IMR-90 (cell line): ENCODE results near the gene HDC. TPM values are rescaled to one million over a fixed set of nuclear protein-coding genes. Genes with fewer than 3 reads are reported as not detected.

Experiments
- ATAC-seq: fragments of 200-7000 bp; cut with Tn5 transposase; 2 replicates; pipeline ENCODE4 v1.9.1; 2020; ENCODE audit warnings: low read depth, mild to moderate bottlenecking, moderate library complexity
- BruUV-seq: library from RNA; stranded (reverse); fragments of 400-500 nt; replicated peaks from 2 replicates; lab custom pipeline; 2021; lab: Mats Ljungman, UMichigan
- CTCF ChIA-PET: fragments of 300-600 bp; formaldehyde crosslinking; extraction: SDS; loops from one replicate; lab custom pipeline; 2021; ENCODE audit warnings: antibody characterized with exemption; lab: Yijun Ruan, JAX
- POLR2A ChIA-PET: fragments of 300-600 bp; sonication (Branson Sonifier 250); formaldehyde crosslinking; loops from one replicate; lab custom pipeline; 2022; ENCODE audit warnings: antibody characterized with exemption; ENCODE audit not compliant: unreplicated experiment; lab: Charles Lee
- DNase-seq: peaks from one replicate; pipeline ENCODE4 v3.0.0; 2013
- H2AFZ ChIP-seq: replicated peaks from 2 replicates; pipeline ENCODE3; 2013; ENCODE audit warnings: low read length, mild to moderate bottlenecking; ENCODE audit not compliant: poor library complexity
- H2AK5ac ChIP-seq: 2 replicates; pipeline ENCODE4 v1.6.1; 2013; ENCODE audit warnings: low read depth, low read length, inconsistent platforms
- H2AK9ac ChIP-seq: replicated peaks from 2 replicates; pipeline ENCODE3; 2013; ENCODE audit warnings: mild to moderate bottlenecking, low read depth, low read length, moderate library complexity; ENCODE audit not compliant: poor library complexity
- H2BK120ac ChIP-seq: 2 replicates; pipeline ENCODE4 v1.6.1; 2013; ENCODE audit warnings: low read depth, low read length, inconsistent platforms
- H2BK15ac ChIP-seq: 3 replicates; pipeline ENCODE4 v1.6.1; 2013; ENCODE audit warnings: low read depth, low read length, inconsistent platforms
- H2BK20ac ChIP-seq: 2 replicates; pipeline ENCODE4 v1.6.1; 2013; ENCODE audit warnings: low read depth, mild to moderate bottlenecking, inconsistent platforms, low read length, moderate library complexity
- H2BK5ac ChIP-seq: 2 replicates; pipeline ENCODE4 v1.6.1; 2013; ENCODE audit warnings: mild to moderate bottlenecking, low read depth, low read length, inconsistent platforms; ENCODE audit not compliant: poor library complexity, severe bottlenecking
- H3K14ac ChIP-seq: replicated peaks from 2 replicates; pipeline ENCODE4 v1.6.1; 2013; ENCODE audit warnings: low read depth, low read length, inconsistent platforms
- H3K18ac ChIP-seq: 2 replicates; pipeline ENCODE4 v1.6.1; 2013; ENCODE audit warnings: low read depth, low read length, control low read depth
- H3K23ac ChIP-seq: 2 replicates; pipeline ENCODE4 v1.6.1; 2013; ENCODE audit warnings: low read depth, low read length, inconsistent platforms
- H3K27ac ChIP-seq: 2 replicates; pipeline ENCODE4 v1.5.1; 2013; ENCODE audit warnings: mild to moderate bottlenecking, control low read depth, low read length; ENCODE audit not compliant: insufficient read depth
- H3K27me3 ChIP-seq: 2 replicates; pipeline ENCODE4 v1.6.1; 2013; ENCODE audit warnings: low read length; ENCODE audit not compliant: control insufficient read depth, insufficient read depth
- H3K36me3 ChIP-seq: 2 replicates; pipeline ENCODE4 v1.6.1; 2013; ENCODE audit warnings: low read length, mixed read lengths; ENCODE audit not compliant: control insufficient read depth, insufficient read depth
- H3K4ac ChIP-seq: 2 replicates; pipeline ENCODE4 v1.6.1; 2013; ENCODE audit warnings: low read depth, low read length, inconsistent platforms
- H3K4me1 ChIP-seq: 2 replicates; pipeline ENCODE4 v1.6.1; 2013; ENCODE audit warnings: low read length, mixed read lengths; ENCODE audit not compliant: control insufficient read depth, insufficient read depth
- H3K4me2 ChIP-seq: 2 replicates; pipeline ENCODE4 v1.6.1; 2013; ENCODE audit warnings: low read depth, mild to moderate bottlenecking, control low read depth, low read length, moderate library complexity
- H3K4me3 ChIP-seq: 2 replicates; pipeline ENCODE4 v1.5.1; 2013; ENCODE audit warnings: low read depth, mild to moderate bottlenecking, control low read depth, low read length, moderate library complexity; ENCODE audit not compliant: insufficient read depth
- H3K56ac ChIP-seq: 2 replicates; pipeline ENCODE4 v1.6.1; 2013; ENCODE audit warnings: low read length, inconsistent platforms; ENCODE audit not compliant: insufficient read depth; ENCODE audit errors: extremely low read depth
- H3K79me1 ChIP-seq, 2 experiments: 2 replicates each; pipeline ENCODE4 v1.6.1; 2013; ENCODE audit warnings: low read length in 2 of 2, inconsistent platforms in 1 of 2, low read depth in 1 of 2
- H3K9ac ChIP-seq: 2 replicates; pipeline ENCODE4 v1.6.1; 2013; ENCODE audit warnings: low read depth, low read length, control low read depth
- H3K9me1 ChIP-seq: 2 replicates; pipeline ENCODE4 v1.6.1; 2013; ENCODE audit warnings: low read length, inconsistent platforms; ENCODE audit not compliant: insufficient read depth
- H3K9me3 ChIP-seq: 2 replicates; pipeline ENCODE4 v1.6.1; 2013; ENCODE audit warnings: low read length; ENCODE audit not compliant: control insufficient read depth, insufficient read depth
- H4K20me1 ChIP-seq: 2 replicates; pipeline ENCODE4 v1.6.1; 2013; ENCODE audit warnings: low read length, inconsistent platforms; ENCODE audit not compliant: insufficient read depth
- H4K5ac ChIP-seq: 2 replicates; pipeline ENCODE4 v1.6.1; 2013; ENCODE audit warnings: mild to moderate bottlenecking, low read depth, low read length, control low read depth
- H4K8ac ChIP-seq, 2 experiments: 2 replicates each; pipeline ENCODE4 v1.6.1; 2013; ENCODE audit warnings: low read depth in 2 of 2, low read length in 2 of 2, control low read depth in 1 of 2, inconsistent platforms in 1 of 2
- H4K91ac ChIP-seq: 2 replicates; pipeline ENCODE4 v1.6.1; 2013; ENCODE audit warnings: low read depth, low read length, inconsistent platforms; ENCODE audit not compliant: insufficient read depth
- MAFK ChIP-seq: IDR thresholded peaks from 2 replicates; pipeline ENCODE4 v1.6.1; 2012; ENCODE audit warnings: low read depth, low read length, improper control_type of control experiment
- NFE2L2 ChIP-seq: fragments of 150-350 bp; IDR thresholded peaks from 2 replicates; pipeline ENCODE4 v1.6.1; 2016; ENCODE audit warnings: low read depth, mild to moderate bottlenecking, low read length
- RFX5 ChIP-seq: IDR thresholded peaks from 2 replicates; pipeline ENCODE4 v1.8.0; 2012; ENCODE audit warnings: low read depth, mild to moderate bottlenecking, low read length, moderate library complexity
- USF2 ChIP-seq: fragments of 150-350 bp; IDR thresholded peaks from 2 replicates; pipeline ENCODE4 v1.6.1; 2017; ENCODE audit warnings: mild to moderate bottlenecking, antibody characterized with exemption, low read length, low read depth
- WGBS, 2 experiments: methylation state at CpG; one replicate each; pipeline versions ENCODE4 v1.1.5 to v1.1.7; 2013; ENCODE audit warnings: missing lambda C conversion rate in 2 of 2; ENCODE audit not compliant: insufficient read length in 1 of 2; ENCODE audit errors: extremely low coverage in 2 of 2; 5-methylcytosine and 5-hydroxymethylcytosine counted together
- dilution Hi-C: fragments of 300-500 bp; cut with HindIII; formaldehyde crosslinking; loops from one replicate; pipeline ENCODE4 v1.14.3; 2018; ENCODE audit warnings: low sequenced_read_pairs; ENCODE audit not compliant: unreplicated experiment
- in situ Hi-C: fragments of 300-500 bp; cut with MboI; formaldehyde crosslinking; loops from 3 replicates; pipeline ENCODE4 v1.14.3; 2019; ENCODE audit warnings: low sequenced_read_pairs, inconsistent platforms, mixed read lengths
- intact Hi-C: fragments of 100-400 bp; cut with micrococcal nuclease; formaldehyde crosslinking; loops from 2 replicates; pipeline ENCODE4 v1.10.0; 2022
- polyA plus RNA-seq, 3 experiments: library from polyadenylated mRNA; depleted of rRNA; stranded (reverse); fragments of >200 nt; gene quantifications; 2 replicates each; pipeline ENCODE4 v1.2.3, GENCODE V29; 2012; ENCODE audit warnings: low replicate concordance in 1 of 3
- total RNA-seq: library from RNA; depleted of rRNA; stranded (reverse); fragments of >200 nt; gene quantifications from 2 replicates; pipeline ENCODE4 v1.2.3, GENCODE V29; 2012

Gene HDC
- total and polyA plus RNA-seq, 2 of the 4 experiments (the other 2 are of a cell fraction): not detected

- Histone ChIP-seq H3K4me2 (no peak overlapping the region), H2BK15ac (no peak overlapping the region), H3K79me1 (no peaks in the 10 kb centered on the region), H4K91ac (no peak overlapping the region), H3K27me3 (no peaks in the 10 kb centered on the region), H3K4ac (no peak overlapping the region), H3K56ac (no peak overlapping the region), H3K23ac (no peak overlapping the region), H3K4me3 (no peak overlapping the region), H4K5ac (no peak overlapping the region), H3K14ac (no peak overlapping the region), H2AFZ (no peak overlapping the region), H3K18ac (no peak overlapping the region), H3K27ac (no peak overlapping the region), H2BK120ac (no peak overlapping the region), H3K4me1 (no peaks in the 10 kb centered on the region), H3K9me3 (no peaks in the 10 kb centered on the region), H3K36me3 (no peaks in the 10 kb centered on the region), H2AK5ac (no peak overlapping the region), H3K9ac (no peak overlapping the region), H4K20me1 (no peaks in the 10 kb centered on the region), H2BK20ac (no peak overlapping the region), H2BK5ac (no peak overlapping the region), H4K8ac (no peak overlapping the region), H2AK9ac (no peak overlapping the region), H3K9me1 (no peaks in the 10 kb centered on the region)
- 80% methylated on average over 1 of the region's 1 CpG; no CpG with 5 or more reads in 1 of the 2 experiments for WGBS, 2 experiments
- intact Hi-C loops (loop anchor here (1.0 kb wide), 1 partner anchor 43 kb away; no protein-coding TSS in a partner anchor), in situ Hi-C loops (no loop called here), dilution Hi-C loops (no loop called here)
- POLR2A ChIA-PET: no interaction called here
- DNase-seq: peak; percentile 22
- TF ChIP-seq NFE2L2 (peak; percentile 89), RFX5 (no peak), MAFK (peak; percentile 38; the same call in 1 of the 2 replicates), USF2 (no peak)
- ATAC-seq: no peak; the same call in 1 of the 2 replicates
- BruUV-seq: no TSS peak
- CTCF ChIA-PET: no interaction called here
Observed at GRCh38 chr15:50235794-50236193, 29.7 kb downstream of the HDC start.
